ENCODE data around the gene LPIN1.
"Not testable (repeated sequence)": the region's sequence is repeated elsewhere in the genome, so short reads cannot be mapped to it uniquely, and the experiment has no call there.

LPIN1 gene

DNA sequence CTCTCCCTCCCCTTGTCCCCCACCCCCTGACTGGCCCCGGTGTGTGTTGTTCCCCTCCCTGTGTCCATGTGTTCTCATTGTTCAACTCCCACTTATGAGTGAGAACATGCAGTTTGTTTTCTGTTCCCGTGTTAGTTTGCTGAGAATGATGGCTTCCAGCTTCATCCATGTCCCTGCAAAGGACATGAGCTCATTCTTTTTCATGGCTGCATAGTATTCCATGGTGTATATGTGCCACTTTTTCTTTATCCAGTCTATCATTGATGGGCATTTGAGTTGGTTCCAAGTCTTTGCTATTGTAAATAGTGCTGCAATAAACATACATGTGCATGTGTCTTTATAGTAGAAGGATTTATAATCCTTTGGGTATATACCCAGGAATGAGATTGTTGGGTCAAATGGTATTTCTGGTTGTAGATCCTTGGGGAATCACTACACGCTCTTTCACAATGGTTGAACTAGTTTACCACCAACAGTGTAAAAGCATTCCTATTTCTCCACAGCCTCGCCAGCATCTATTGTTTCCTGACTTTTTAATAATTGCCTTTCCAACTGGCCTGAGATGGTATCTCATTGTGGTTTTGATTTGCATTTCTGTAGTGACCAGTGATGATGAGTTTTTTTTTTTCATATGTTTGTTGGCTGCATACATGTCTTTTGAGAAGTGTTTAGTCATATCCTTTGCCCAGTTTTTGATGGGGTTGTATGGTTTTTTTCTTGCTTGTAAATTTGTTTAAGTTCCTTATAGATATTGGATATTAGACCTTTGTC lies 15.0 kb upstream of the LPIN1 start:
- not testable (repeated sequence) for H2BK120ac ChIP-seq (ENCODE audit: low read depth, low read length); H3K9me3 ChIP-seq (ENCODE audit: control insufficient read depth, low read length); H3K9ac ChIP-seq (ENCODE audit: low read length); H2AK5ac ChIP-seq (ENCODE audit: low read length, severe bottlenecking); H3K27ac ChIP-seq (ENCODE audit: low read length, poor library complexity, severe bottlenecking); H3K4me1 ChIP-seq (ENCODE audit: control insufficient read depth, insufficient read depth, low read depth, low read length); H4K8ac ChIP-seq (ENCODE audit: low read length); H3K23ac ChIP-seq (ENCODE audit: low read length in 2 of 2); H3K4ac ChIP-seq (ENCODE audit: low read depth in 1 of 2, low read length in 2 of 2); H3K14ac ChIP-seq (ENCODE audit: low read length in 2 of 2); H3K79me1 ChIP-seq (replicated peaks; ENCODE audit: low read length, poor library complexity, severe bottlenecking); H2BK12ac ChIP-seq (ENCODE audit: low read length in 2 of 2); H3K4me3 ChIP-seq (ENCODE audit: insufficient read depth in 1 of 2, low read depth in 1 of 2, low read length in 2 of 2); DNase-seq; H4K91ac ChIP-seq (ENCODE audit: low read length); H3K4me2 ChIP-seq (ENCODE audit: low read length, poor library complexity, severe bottlenecking); H2BK15ac ChIP-seq (ENCODE audit: low read depth, poor library complexity, severe bottlenecking); H3K18ac ChIP-seq (ENCODE audit: low read depth in 1 of 2, low read length in 2 of 2); H3K36me3 ChIP-seq (ENCODE audit: control insufficient read depth in 1 of 2, insufficient read depth in 2 of 2, low read depth in 1 of 2, low read length in 2 of 2); H2BK5ac ChIP-seq (ENCODE audit: low read depth, low read length, poor library complexity, severe bottlenecking); H2AFZ ChIP-seq (ENCODE audit: low read depth, low read length)
- H3K27me3 ChIP-seq (ENCODE audit: control insufficient read depth in 1 of 2, insufficient read depth in 1 of 2, low read length in 2 of 2): peaks cover 0 to 14% of the 10 kb centered on the region in 2 experiments
- 77% methylated on average over 2 of the region's 4 CpGs for WGBS

DNA sequence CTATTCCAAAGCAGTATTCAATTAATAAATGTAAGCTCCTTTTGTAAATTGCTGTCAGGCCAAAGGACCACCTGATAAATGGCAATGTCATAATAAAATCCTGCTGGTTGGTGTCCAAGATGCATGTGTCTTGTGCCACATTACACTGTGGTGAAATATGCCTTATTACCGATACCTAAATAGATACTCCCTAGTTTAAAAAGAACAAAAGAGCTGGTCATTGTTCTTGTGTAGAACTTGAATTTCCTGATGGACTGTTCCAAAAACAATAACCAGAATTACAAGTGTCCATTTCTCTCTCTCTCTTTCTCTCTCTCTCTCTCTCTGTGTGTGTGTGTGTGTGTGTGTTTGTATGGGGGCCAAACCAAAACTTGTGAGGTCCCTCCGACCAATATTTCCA lies 13.8 kb upstream of the LPIN1 start:
- no peak overlapping the region for H2BK120ac ChIP-seq (ENCODE audit: low read depth, low read length)
- H3K4me2 ChIP-seq (ENCODE audit: low read length, poor library complexity, severe bottlenecking): no peak overlapping the region
- H2BK15ac ChIP-seq (ENCODE audit: low read depth, poor library complexity, severe bottlenecking): no peak overlapping the region
- no peak overlapping the region for H3K9ac ChIP-seq (ENCODE audit: low read length)
- H3K18ac ChIP-seq (ENCODE audit: low read depth in 1 of 2, low read length in 2 of 2): no peak overlapping the region
- H3K23ac ChIP-seq (ENCODE audit: low read length in 2 of 2): no peak overlapping the region
- no peaks in the 10 kb centered on the region for H3K36me3 ChIP-seq (ENCODE audit: control insufficient read depth in 1 of 2, insufficient read depth in 2 of 2, low read depth in 1 of 2, low read length in 2 of 2)
- H3K4ac ChIP-seq (ENCODE audit: low read depth in 1 of 2, low read length in 2 of 2): no peak overlapping the region
- H3K9me3 ChIP-seq (ENCODE audit: control insufficient read depth, low read length): no peaks in the 10 kb centered on the region
- no peak overlapping the region for H2AFZ ChIP-seq (ENCODE audit: low read depth, low read length)
- H4K8ac ChIP-seq (ENCODE audit: low read length): no peak overlapping the region
- no peak overlapping the region for H3K14ac ChIP-seq (ENCODE audit: low read length in 2 of 2)
- no peak overlapping the region for H3K27ac ChIP-seq (ENCODE audit: low read length, poor library complexity, severe bottlenecking)
- H3K4me1 ChIP-seq (ENCODE audit: control insufficient read depth, insufficient read depth, low read depth, low read length): no peaks in the 10 kb centered on the region
- WGBS: no CpG with 5 or more reads among the region's 2 CpGs
- H2BK5ac ChIP-seq (ENCODE audit: low read depth, low read length, poor library complexity, severe bottlenecking): no peak overlapping the region
- DNase-seq: no peak
- no peak overlapping the region for H3K4me3 ChIP-seq (ENCODE audit: insufficient read depth in 1 of 2, low read depth in 1 of 2, low read length in 2 of 2)
- no peak overlapping the region for H2AK5ac ChIP-seq (ENCODE audit: low read length, severe bottlenecking)
- no peaks in the 10 kb centered on the region for H3K79me1 ChIP-seq (replicated peaks; ENCODE audit: low read length, poor library complexity, severe bottlenecking)
- H3K27me3 ChIP-seq (ENCODE audit: control insufficient read depth in 1 of 2, insufficient read depth in 1 of 2, low read length in 2 of 2): peaks cover 0 to 12% of the 10 kb centered on the region in 2 experiments
- no peak overlapping the region for H4K91ac ChIP-seq (ENCODE audit: low read length)
- no peak overlapping the region for H2BK12ac ChIP-seq (ENCODE audit: low read length in 2 of 2)

DNA sequence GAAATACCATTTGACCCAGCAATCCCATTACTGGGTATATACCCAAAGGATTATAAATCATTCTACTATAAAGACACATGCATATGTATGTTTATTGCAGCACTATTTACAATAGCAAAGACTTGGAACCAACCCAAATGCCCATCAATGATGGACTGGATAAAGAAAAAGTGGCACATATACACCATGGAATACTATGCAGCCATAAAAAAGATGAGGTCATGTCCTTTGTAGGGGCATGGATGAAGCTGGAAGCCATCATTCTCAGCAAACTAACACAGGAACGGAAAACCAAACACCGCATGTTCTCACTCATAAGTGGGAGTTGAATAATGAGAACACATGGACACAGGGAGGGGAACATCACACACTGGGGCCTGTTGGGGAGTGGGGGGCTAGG lies 8.6 kb upstream of the LPIN1 start:
- not testable (repeated sequence) for H2AFZ ChIP-seq (ENCODE audit: low read depth, low read length); H3K18ac ChIP-seq (ENCODE audit: low read depth in 1 of 2, low read length in 2 of 2); H3K9me3 ChIP-seq (ENCODE audit: control insufficient read depth, low read length); H2BK12ac ChIP-seq (ENCODE audit: low read length in 2 of 2); H4K8ac ChIP-seq (ENCODE audit: low read length); H3K23ac ChIP-seq (ENCODE audit: low read length in 2 of 2); H2AK5ac ChIP-seq (ENCODE audit: low read length, severe bottlenecking); H2BK15ac ChIP-seq (ENCODE audit: low read depth, poor library complexity, severe bottlenecking); H3K4me3 ChIP-seq (ENCODE audit: insufficient read depth in 1 of 2, low read depth in 1 of 2, low read length in 2 of 2); H3K79me1 ChIP-seq (replicated peaks; ENCODE audit: low read length, poor library complexity, severe bottlenecking); H3K9ac ChIP-seq (ENCODE audit: low read length); H3K4me1 ChIP-seq (ENCODE audit: control insufficient read depth, insufficient read depth, low read depth, low read length); DNase-seq; H2BK5ac ChIP-seq (ENCODE audit: low read depth, low read length, poor library complexity, severe bottlenecking); H3K14ac ChIP-seq (ENCODE audit: low read length in 2 of 2); H3K4ac ChIP-seq (ENCODE audit: low read depth in 1 of 2, low read length in 2 of 2); H3K4me2 ChIP-seq (ENCODE audit: low read length, poor library complexity, severe bottlenecking); H3K36me3 ChIP-seq (ENCODE audit: control insufficient read depth in 1 of 2, insufficient read depth in 2 of 2, low read depth in 1 of 2, low read length in 2 of 2); H3K27ac ChIP-seq (ENCODE audit: low read length, poor library complexity, severe bottlenecking); H4K91ac ChIP-seq (ENCODE audit: low read length); H2BK120ac ChIP-seq (ENCODE audit: low read depth, low read length)
- WGBS: no CpG with 5 or more reads among the region's 2 CpGs
- H3K27me3 ChIP-seq (ENCODE audit: control insufficient read depth in 1 of 2, insufficient read depth in 1 of 2, low read length in 2 of 2): peaks cover 0 to 12% of the 10 kb centered on the region in 2 experiments

DNA sequence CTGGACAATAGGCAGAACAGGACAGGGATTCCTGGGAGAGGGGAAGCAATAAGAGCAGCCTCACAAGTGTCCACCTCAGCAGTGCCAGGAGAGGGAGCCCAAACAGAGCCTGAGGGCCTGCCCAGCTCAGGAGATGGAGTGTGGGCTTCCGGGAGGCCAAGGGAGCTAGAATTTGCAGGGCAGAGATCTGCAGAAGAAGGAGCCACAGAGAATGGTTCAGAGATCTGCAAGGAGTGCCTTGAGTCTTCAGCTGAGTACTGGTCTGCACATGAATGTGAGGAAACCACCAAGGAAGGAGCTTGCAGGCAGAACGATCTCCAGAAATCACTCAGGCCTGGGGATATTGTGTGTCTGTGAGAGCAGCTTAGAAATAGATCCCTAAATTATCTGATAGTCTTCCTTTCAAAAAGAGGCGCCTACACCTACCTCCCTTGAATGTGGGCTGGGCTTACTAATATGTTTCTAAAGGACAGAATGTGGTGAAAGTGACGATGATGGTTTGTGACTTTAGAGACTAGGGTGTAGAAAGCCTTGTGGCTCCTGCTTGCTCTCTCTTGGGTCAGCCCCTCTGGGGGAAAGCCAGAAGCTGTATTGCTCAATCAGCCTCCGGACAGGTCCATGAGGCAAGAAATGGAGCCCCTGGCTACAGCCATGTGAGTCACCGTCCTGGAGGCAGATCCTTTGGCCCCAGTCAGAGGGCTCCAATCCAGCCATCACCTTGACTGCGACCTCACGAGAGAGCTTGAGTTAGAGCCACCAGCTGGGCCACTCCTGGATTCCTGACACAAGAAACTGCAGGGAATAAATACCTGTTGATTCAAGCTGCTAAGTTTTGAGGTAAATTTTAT lies 7.6 kb upstream of the LPIN1 start:
- H3K14ac ChIP-seq (ENCODE audit: low read length in 2 of 2): no peak overlapping the region
- H2AFZ ChIP-seq (ENCODE audit: low read depth, low read length): no peak overlapping the region
- no peak overlapping the region for H4K8ac ChIP-seq (ENCODE audit: low read length)
- H3K23ac ChIP-seq (ENCODE audit: low read length in 2 of 2): no peak overlapping the region
- no peaks in the 10 kb centered on the region for H3K79me1 ChIP-seq (replicated peaks; ENCODE audit: low read length, poor library complexity, severe bottlenecking)
- WGBS: 42% methylated on average over 7 of the region's 8 CpGs
- peak; percentile 94 for DNase-seq
- H3K27me3 ChIP-seq (ENCODE audit: control insufficient read depth in 1 of 2, insufficient read depth in 1 of 2, low read length in 2 of 2): peaks cover 0 to 12% of the 10 kb centered on the region in 2 experiments
- H2BK120ac ChIP-seq (ENCODE audit: low read depth, low read length): no peak overlapping the region
- peak overlapping the region in 1 of 2 experiments; percentile 80 for H2BK12ac ChIP-seq (ENCODE audit: low read length in 2 of 2)
- H4K91ac ChIP-seq (ENCODE audit: low read length): no peak overlapping the region
- H3K27ac ChIP-seq (ENCODE audit: low read length, poor library complexity, severe bottlenecking): no peak overlapping the region
- peak overlapping the region; percentile 32 for H3K9ac ChIP-seq (ENCODE audit: low read length)
- H3K4me2 ChIP-seq (ENCODE audit: low read length, poor library complexity, severe bottlenecking): no peak overlapping the region
- H3K36me3 ChIP-seq (ENCODE audit: control insufficient read depth in 1 of 2, insufficient read depth in 2 of 2, low read depth in 1 of 2, low read length in 2 of 2): no peaks in the 10 kb centered on the region
- no peak overlapping the region for H2BK15ac ChIP-seq (ENCODE audit: low read depth, poor library complexity, severe bottlenecking)
- H3K9me3 ChIP-seq (ENCODE audit: control insufficient read depth, low read length): no peaks in the 10 kb centered on the region
- peaks cover 14% of the 10 kb centered on the region for H3K4me1 ChIP-seq (ENCODE audit: control insufficient read depth, insufficient read depth, low read depth, low read length)
- H2BK5ac ChIP-seq (ENCODE audit: low read depth, low read length, poor library complexity, severe bottlenecking): no peak overlapping the region
- no peak overlapping the region for H3K4ac ChIP-seq (ENCODE audit: low read depth in 1 of 2, low read length in 2 of 2)
- no peak overlapping the region for H2AK5ac ChIP-seq (ENCODE audit: low read length, severe bottlenecking)
- no peak overlapping the region for H3K4me3 ChIP-seq (ENCODE audit: insufficient read depth in 1 of 2, low read depth in 1 of 2, low read length in 2 of 2)
- no peak overlapping the region for H3K18ac ChIP-seq (ENCODE audit: low read depth in 1 of 2, low read length in 2 of 2)

Measured in mesenchymal stem cell (in vitro differentiated cells and primary cell).